MCF 10A (cell line): Measurements from ENCODE around the gene PDE8B. TPM values are rescaled to one million over a fixed set of nuclear protein-coding genes. Genes with fewer than 3 reads are reported as not detected.

Experiments
- BruUV-seq: library from RNA; stranded (reverse); fragments of 400-500 nt; replicated peaks from 2 replicates; lab custom pipeline; 2021; lab: Mats Ljungman, UMichigan
- CTCF ChIA-PET: fragments of 300-600 bp; sonication (Branson Sonifier 250); formaldehyde crosslinking; extraction: SDS; loops from one replicate; lab custom pipeline; 2021; ENCODE audit warnings: antibody characterized with exemption, inconsistent platforms; lab: Yijun Ruan, JAX
- POLR2A ChIA-PET: fragments of 300-600, 350-650 bp; sonication (Branson Sonifier 250); formaldehyde crosslinking; extraction: SDS; loops from one replicate; lab custom pipeline; 2020; ENCODE audit warnings: antibody characterized with exemption, inconsistent platforms; lab: Yijun Ruan, JAX
- DNase-seq: peaks from one replicate; pipeline ENCODE4 v3.0.0-alpha.2; 2018; ENCODE audit not compliant: unreplicated experiment
- H3K27ac Mint-ChIP-seq: one replicate; pipeline ENCODE4 v1.8.0; 2022; ENCODE audit warnings: mild to moderate bottlenecking, low read depth, mixed read lengths; ENCODE audit not compliant: unreplicated experiment
- H3K27me3 Mint-ChIP-seq: one replicate; pipeline ENCODE4 v1.8.0; 2022; ENCODE audit warnings: mixed read lengths; ENCODE audit not compliant: insufficient read depth, unreplicated experiment
- H3K36me3 Mint-ChIP-seq: one replicate; pipeline ENCODE4 v1.8.0; 2022; ENCODE audit warnings: mild to moderate bottlenecking, moderate library complexity, mixed read lengths; ENCODE audit not compliant: insufficient read depth, unreplicated experiment
- H3K4me1 Mint-ChIP-seq: one replicate; pipeline ENCODE4 v1.8.0; 2022; ENCODE audit warnings: mixed read lengths; ENCODE audit not compliant: insufficient read depth, unreplicated experiment
- H3K4me3 Mint-ChIP-seq: one replicate; pipeline ENCODE4 v1.8.0; 2022; ENCODE audit warnings: mild to moderate bottlenecking, moderate library complexity, mixed read lengths; ENCODE audit not compliant: unreplicated experiment
- H3K9me3 Mint-ChIP-seq: one replicate; pipeline ENCODE4 v1.8.0; 2022; ENCODE audit warnings: mixed read lengths; ENCODE audit not compliant: unreplicated experiment
- CTCF ChIP-seq: fragments of 200-600 bp; IDR thresholded peaks from one replicate; pipeline ENCODE4 v1.8.0; 2022; ENCODE audit warnings: antibody characterized with exemption, mild to moderate bottlenecking; ENCODE audit not compliant: unreplicated experiment
- intact Hi-C: fragments of 100-400 bp; cut with micrococcal nuclease; formaldehyde crosslinking; loops from 2 replicates; pipeline ENCODE4 v1.14.1; 2022
- total RNA-seq: library from RNA; stranded (reverse); gene quantifications from 2 replicates; pipeline ENCODE4 v1.2.3, GENCODE V29; 2022

The PDE8B gene
- total RNA-seq, 1 experiment from 2014 or later: not detected

DNA sequence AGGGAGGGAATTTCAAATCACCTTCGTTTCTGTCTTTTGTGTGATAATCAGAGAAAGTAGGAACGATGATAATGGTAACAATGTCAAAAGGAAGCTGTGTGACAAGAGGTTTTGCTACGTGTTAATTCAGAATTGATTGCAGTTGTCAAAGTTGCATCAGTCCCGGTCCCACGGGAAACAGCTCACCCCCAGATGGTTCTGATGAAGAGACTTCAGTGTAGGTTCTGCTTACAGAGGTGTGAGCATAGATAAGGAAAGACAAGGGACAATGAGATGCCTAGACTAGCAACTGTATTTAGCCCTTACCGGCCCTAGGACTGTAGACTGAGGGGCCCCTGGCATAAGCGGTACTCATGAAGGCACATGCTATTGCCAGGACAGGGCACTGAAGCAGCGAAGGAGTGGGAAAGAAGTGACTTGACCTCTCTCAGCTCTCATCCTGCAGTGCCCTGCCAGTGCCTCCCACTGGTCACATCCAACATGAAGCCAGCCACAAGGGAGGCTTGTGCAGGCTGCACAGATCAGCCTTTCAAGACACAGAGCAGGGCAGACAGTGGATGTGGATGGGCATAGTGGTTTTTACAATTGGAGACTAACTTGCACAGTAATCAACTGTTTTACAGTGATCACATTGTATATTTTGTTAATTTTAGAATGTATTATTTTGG, 21.1 kb downstream of the PDE8B start:
- Mint-ChIP-seq H3K27ac (no peak overlapping the region), H3K4me3 (no peak overlapping the region), H3K4me1 (no peaks in the 10 kb centered on the region), H3K9me3 (peaks cover 7% of the 10 kb centered on the region), H3K36me3 (no peaks in the 10 kb centered on the region), H3K27me3 (no peaks in the 10 kb centered on the region)
- CTCF ChIA-PET: no interaction called here
- BruUV-seq: no TSS peak
- POLR2A ChIA-PET: interaction anchor here (0.7 kb wide), 1 partner anchor 34 kb away, joined by 3 read pairs; no protein-coding TSS in a partner anchor
- no peak for TF ChIP-seq CTCF
- intact Hi-C loops: no loop called here
- DNase-seq: no peak

- no TSS peak for BruUV-seq
- DNase-seq: no peak
- POLR2A ChIA-PET: no interaction called here
- no peaks in the 10 kb centered on the region for H3K27me3 Mint-ChIP-seq
- intact Hi-C loops: no loop called here
- CTCF ChIA-PET: interaction anchor here (0.8 to 0.9 kb wide), 2 partner anchors 25 to 90 kb away, joined by 3 read pairs; no protein-coding TSS in a partner anchor
- H3K36me3 Mint-ChIP-seq: no peaks in the 10 kb centered on the region
- H3K4me3 Mint-ChIP-seq: no peak overlapping the region
- no peak overlapping the region for H3K27ac Mint-ChIP-seq
- TF ChIP-seq CTCF: no peak
- H3K9me3 Mint-ChIP-seq: peaks cover 7% of the 10 kb centered on the region
- no peaks in the 10 kb centered on the region for H3K4me1 Mint-ChIP-seq
Observed at GRCh38 chr5:77232574-77233358, 22.3 kb downstream of the PDE8B start.

- DNase-seq: no peak
- TF ChIP-seq CTCF: no peak
- no TSS peak for BruUV-seq
- no peaks in the 10 kb centered on the region for H3K36me3 Mint-ChIP-seq
- H3K27me3 Mint-ChIP-seq: peaks cover 2% of the 10 kb centered on the region
- no peak overlapping the region for H3K27ac Mint-ChIP-seq
- H3K4me3 Mint-ChIP-seq: no peak overlapping the region
- peaks cover 7% of the 10 kb centered on the region for H3K9me3 Mint-ChIP-seq
- no peaks in the 10 kb centered on the region for H3K4me1 Mint-ChIP-seq
- CTCF ChIA-PET: interaction anchor here (0.6 kb wide), 1 partner anchor 246 kb away, joined by 3 read pairs; no protein-coding TSS in a partner anchor
- POLR2A ChIA-PET: no interaction called here
- intact Hi-C loops: loop anchor here (5.0 kb wide), 1 partner anchor 149 kb away; the partner anchor contains the start of gene ZBED3
Observed at GRCh38 chr5:77235846-77236721, 25.6 kb downstream of the PDE8B start.
